Measurements from ENCODE around the gene COMMD3. TPM values are rescaled to one million over a fixed set of nuclear protein-coding genes. Genes with fewer than 3 reads are reported as not detected.

Gene COMMD3
- polyA plus RNA-seq, 4 donors: 79.3 to 101 (median 90.5) TPM

DNA sequence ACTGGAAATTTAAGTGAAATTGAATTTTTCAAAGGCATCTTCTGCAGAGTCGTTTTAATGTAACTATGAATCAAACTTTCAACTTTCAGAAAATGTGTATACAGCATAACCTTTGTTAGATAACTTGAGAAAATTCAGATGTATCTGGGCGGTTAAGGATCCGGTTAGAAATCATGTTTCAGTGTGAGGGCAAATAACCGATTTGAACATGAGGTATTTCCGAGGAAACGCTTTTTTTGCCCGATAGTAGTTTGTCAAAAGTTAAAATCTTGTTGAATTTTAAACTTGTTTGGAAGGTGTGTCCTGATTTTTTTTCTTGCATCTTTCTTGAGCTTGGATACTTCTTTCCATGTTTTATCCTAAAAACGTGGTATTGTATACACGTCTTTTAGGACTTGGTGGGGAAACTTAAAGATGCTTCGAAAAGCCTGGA is 3.4 kb downstream of the COMMD3 start:
- no peak for DNase-seq (ENCODE audit: low read depth in 4 of 4, low spot score in 2 of 4)

DNA sequence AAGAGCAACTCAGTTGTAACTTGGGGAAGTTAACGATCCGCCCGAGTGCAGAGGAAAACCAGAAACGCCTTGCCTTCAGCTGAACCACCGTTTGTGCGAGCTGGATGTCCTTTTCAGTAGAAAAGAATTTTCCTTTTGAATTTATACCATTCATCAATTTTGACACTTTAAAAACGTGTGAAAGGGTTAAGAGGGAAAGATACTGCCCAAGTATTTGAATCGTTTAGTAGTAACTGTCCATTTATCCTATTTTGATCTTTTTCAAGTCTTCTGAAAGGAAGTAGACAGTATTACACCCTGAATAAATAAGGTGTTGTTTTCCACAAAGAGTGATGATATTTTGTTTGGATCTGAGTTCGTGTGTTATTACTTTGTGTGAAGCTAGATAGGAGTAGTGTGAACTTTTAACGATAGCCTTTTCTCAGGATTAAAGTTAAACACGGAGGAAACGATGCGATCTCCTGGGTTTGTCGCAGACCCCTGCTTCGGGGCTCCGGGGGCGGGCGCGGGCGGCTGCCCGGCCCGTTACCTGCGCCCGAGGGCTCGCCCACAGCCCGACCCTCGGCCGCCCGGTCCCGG is 3.9 kb downstream of the COMMD3 start:
- DNase-seq (ENCODE audit: low read depth in 4 of 4, low spot score in 2 of 4): no peak

DNA sequence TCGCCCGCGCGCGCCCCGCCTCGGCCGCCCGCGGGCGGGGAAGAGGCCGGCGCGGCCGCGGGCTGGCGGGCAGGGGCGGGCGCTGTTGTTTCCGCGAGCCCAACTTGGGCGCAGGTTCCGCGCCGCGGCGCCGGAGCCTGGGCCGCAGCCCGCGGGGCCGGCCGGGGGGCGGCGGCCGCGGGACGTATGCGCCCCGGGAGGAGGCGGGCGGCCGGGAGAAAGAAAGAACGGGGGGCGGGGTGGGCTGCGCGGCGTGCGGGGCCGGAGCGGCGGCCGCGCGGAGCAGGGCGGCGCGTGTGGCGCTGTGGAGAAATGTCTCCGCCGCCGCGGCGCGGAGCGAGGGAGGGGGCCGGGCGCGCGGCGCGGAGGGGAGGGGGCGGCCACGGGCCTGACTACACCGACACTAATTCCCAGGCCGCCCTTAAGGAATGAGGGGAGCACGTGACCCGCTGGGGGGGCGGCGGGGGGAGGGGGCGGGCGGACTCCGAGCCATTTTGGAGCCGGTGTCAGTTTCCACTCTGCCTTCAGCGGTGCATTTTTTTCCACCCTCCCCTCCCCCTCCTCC is 4.5 kb downstream of the COMMD3 start, which contains the start of gene BMI1:
Gene BMI1 (plus strand): TSS at position 509 of the 565 bp plus-strand sequence. CDS start 5,351 bp downstream, outside the sequence.
- DNase-seq (ENCODE audit: low read depth in 4 of 4, low spot score in 2 of 4): peak in 1 of 4 donors; percentile 13

DNA sequence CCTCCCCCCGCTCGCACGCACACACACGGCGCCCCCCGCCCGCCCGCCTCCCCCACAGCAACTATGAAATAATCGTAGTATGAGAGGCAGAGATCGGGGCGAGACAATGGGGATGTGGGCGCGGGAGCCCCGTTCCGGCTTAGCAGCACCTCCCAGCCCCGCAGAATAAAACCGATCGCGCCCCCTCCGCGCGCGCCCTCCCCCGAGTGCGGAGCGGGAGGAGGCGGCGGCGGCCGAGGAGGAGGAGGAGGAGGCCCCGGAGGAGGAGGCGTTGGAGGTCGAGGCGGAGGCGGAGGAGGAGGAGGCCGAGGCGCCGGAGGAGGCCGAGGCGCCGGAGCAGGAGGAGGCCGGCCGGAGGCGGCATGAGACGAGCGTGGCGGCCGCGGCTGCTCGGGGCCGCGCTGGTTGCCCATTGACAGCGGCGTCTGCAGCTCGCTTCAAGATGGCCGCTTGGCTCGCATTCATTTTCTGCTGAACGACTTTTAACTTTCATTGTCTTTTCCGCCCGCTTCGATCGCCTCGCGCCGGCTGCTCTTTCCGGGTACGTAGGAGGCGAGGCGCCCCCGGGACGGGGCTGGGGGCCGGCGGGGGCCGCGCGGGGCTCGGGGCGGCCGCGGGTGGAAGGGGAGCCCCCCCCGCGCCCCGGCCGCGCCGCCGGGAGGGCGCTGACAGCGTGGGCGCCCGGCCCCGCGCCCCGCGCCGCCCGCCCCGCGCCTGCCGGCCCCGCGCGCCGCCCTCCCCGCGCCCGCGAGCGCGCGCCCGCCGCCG is 5.2 kb downstream of the COMMD3 start:
- DNase-seq (ENCODE audit: low read depth in 4 of 4, low spot score in 2 of 4): peak in 1 of 4 donors; percentile 45

DNA sequence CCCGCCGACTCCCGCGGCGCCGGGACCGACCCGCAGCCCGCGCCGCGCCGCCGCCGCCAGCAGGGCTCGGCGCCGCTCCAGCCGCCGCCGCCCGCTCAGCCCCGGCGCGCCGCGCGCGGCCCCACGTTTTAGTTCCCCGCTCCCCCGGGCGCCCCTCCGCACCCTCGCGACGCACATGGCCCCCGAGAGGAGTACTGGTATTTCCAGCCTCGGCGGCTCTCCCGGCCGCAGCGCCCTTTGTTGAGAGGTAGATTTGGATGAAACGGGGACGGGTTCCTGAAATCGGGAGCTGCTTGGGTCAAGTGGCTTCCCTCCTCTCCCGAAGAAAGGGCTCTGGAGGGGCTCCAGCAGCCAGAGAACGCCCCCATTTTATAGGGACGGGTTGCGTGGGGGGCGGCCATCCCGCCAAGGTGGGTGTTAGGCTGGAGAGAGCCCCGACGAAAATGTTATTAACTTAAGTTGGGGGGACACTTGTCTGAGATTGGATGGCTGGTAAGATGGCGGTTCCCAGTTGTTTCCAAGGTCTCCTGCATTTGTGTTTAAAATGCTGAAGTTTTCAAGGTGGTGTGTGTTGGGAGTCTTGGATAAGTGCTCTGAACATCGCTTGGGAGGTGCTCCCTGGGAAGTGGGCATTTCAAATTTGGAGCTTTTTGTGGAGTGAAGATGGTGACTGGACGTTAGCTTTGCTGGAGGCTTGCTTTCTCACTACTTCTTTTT is 5.9 kb downstream of the COMMD3 start:
- no peak for DNase-seq (ENCODE audit: low read depth in 4 of 4, low spot score in 2 of 4)

DNA sequence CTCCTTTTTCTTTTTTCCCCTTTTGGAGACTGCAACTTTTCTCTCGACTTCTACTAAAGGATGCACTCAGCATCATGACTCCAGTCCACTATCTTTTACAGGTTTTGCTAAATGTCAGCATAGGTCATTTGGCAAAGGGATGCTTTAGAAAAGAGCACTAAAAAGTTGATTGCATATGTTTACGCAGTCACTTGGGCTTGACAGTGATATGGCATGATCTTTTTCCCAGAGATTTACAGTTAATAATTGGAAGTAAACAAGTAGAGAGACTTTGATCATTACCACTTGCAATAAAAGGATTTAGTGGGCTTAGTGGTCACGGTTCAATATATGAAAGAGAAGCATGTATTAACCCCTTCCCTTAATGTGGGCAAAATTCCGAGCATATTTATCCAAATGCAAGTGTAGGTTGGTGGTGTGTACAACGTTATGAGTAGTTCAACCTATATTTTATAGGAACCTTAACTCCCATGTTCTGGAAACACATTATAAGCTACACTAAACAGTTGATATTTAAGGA is 6.5 kb downstream of the COMMD3 start:
- no peak for DNase-seq (ENCODE audit: low read depth in 4 of 4, low spot score in 2 of 4)

DNA sequence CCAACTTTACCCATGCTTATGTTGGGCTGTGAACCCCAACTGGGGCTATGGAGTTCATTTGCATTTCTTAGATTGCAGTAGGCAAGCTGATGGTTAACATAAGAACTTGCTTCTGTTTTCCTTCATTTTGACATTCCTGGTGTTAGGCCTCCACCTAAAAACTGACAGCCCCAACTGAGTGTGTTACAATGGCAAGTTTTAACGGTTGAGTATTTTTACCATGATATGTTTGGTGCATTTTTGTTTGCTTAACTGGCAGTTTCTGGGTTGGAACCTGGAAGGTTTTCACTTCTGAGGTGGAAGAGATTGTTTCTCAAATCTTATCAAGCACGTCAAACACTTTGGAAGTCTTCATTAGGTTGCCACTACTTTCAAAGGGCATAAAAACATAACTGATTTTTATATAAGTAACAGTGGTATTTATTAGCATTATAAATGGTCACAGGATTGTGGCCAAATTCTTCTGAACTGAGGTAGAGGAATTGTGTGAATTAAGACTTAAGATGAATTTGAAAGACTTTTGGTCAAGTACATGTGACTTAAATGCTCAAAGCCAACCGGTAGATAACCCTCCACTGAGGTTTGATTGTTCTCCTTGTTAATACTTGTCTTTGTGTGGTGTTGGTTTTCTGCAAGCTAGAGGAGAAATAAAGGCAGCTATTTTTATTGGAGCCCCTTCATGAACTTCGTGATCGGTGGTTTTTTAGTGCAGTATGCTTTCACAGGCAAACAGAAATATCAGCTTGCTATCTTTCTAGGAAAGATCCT is 7.5 kb downstream of the COMMD3 start:
- no peak for DNase-seq (ENCODE audit: low read depth in 4 of 4, low spot score in 2 of 4)

DNA sequence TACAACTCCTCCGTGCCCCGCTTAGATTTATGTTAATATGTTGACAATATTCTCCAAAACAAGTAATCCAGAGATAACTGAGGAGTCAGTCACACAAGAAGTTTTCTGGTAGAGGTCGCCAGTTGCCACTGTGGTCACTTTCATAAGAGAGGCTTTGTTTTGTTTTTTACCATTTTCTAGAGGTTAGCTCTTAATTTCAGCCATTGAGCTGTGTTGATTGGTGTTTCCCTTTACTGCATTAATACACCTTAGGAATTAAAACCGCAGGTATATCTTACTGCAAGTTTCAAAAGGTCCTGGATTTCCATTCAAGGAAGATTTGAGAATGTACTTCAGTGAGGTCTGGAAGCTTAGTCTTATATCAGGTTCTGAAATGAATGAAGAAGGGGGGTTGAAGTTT is 8.2 kb downstream of the COMMD3 start:
- DNase-seq (ENCODE audit: low read depth in 4 of 4, low spot score in 2 of 4): no peak

DNA sequence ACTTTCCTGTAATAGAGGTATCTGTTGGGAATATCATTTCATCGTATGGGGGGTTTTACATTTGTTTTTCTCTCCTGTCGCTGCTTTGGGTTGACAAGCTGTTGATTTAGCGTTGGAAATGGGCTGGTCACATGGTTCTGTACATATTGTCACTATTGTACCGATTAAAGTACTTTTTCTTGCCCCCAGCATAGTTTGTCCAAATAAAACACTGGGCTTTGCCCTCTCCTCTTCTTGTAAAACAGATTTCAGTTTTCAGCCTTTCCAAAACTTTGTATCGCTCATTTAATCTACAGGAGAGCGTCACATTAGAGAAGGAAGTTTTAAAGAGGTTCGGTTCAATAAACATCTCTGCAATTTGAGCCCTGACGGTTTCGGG is 8.7 kb downstream of the COMMD3 start:
- no peak for DNase-seq (ENCODE audit: low read depth in 4 of 4, low spot score in 2 of 4)

DNA sequence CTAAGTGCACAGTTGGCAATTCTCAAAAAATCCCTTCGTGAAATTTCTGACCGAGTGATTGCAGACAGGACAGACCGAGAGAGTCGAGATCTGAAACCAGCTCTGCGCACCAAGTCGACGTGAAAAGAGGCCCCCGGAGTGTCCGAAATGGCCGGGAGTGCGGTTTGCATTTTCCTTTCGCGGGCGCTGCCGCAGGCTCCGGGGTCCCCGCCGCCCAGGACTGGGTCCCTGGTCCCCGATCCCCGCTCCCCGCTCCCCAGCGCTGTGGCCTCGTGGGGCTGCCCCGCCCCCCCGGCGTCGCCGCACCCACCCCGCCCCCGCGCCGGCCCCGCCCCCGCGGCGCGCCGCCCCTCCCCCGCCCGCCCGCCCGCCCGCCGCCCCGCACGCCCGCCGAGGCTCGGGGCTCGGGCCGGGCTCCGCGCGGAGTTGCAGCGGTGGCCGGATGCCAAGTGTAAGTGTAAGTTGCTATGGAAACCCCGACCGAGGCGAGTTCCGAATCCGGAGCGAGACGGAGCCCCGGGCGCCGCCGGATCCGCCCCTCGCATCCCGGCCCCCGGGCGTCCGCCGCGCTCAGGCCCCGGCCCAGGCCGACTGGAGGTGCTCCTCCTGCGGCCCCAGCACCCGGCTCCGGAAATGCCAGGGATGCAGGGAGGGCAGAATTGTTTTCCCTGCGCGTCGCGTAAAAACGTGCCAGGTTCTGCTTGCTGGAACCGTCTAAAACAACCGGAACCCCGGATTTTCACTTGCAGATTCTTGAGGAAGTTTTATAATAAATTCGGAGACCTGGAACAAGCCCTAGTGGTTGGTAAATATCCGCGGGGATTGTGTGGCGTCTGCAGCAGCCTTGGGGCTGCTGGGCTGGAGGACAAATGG is 9.3 kb downstream of the COMMD3 start:
- no peak for DNase-seq (ENCODE audit: low read depth in 4 of 4, low spot score in 2 of 4)

DNA sequence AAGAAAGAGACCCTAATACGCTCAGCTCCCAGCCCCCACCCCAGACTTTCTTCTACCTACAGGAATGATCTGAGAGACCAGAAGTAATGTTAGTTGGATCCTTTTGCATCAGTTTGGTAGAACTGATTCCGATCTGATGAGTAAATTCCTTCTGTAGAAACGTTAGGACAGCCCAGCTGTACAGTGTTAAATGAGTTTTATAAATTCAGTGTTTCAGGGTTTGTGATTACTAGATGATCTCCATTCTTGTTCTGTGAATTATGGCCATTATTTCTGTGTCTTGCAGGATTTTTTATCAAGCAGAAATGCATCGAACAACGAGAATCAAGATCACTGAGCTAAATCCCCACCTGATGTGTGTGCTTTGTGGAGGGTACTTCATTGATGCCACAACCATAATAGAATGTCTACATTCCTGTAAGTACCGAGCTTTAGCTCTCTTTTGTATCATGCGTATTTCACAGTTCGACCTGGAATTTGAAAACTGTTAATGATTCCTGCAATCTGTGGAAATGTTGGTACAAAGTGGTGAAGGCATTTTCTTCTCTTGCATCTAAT is 10.0 kb downstream of the COMMD3 start:
- no peak for DNase-seq (ENCODE audit: low read depth in 4 of 4, low spot score in 2 of 4)

DNA sequence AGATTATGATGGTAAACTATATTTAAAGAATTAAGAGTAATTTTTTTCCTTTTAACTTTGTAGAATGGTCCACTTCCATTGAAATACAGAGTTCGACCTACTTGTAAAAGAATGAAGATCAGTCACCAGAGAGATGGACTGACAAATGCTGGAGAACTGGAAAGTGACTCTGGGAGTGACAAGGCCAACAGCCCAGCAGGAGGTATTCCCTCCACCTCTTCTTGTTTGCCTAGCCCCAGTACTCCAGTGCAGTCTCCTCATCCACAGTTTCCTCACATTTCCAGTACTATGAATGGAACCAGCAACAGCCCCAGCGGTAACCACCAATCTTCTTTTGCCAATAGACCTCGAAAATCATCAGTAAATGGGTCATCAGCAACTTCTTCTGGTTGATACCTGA is 13.0 kb downstream of the COMMD3 start:
- no peak for DNase-seq (ENCODE audit: low read depth in 4 of 4, low spot score in 2 of 4)

DNA sequence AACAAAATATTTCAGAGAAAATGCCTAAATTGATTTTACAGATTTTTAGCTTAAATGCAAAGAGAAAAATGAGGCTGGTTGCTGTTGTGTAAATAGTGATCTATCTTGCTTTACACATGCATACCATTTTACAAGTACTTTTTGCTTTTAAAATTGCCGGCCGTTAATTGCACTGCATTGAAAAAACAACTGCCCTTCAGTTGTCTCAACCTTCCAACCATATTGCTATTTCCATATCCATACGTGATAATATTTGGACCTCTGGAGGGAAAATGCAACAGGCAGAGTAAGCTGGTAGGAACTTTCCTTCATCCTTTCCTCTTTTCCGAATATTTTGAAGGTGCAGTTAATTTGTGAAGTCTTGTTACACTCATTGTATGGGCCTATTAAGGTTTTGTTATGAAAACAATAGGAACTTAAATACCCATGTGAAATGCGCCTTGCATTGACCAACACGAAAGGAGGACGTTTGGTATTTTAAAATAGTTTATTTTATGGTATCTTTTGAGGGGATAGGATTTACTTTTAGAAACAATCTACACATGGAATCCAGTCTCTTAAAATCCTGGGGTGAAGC is 16.0 kb downstream of the COMMD3 start:
- DNase-seq (ENCODE audit: low read depth in 4 of 4, low spot score in 2 of 4): no peak

DNA sequence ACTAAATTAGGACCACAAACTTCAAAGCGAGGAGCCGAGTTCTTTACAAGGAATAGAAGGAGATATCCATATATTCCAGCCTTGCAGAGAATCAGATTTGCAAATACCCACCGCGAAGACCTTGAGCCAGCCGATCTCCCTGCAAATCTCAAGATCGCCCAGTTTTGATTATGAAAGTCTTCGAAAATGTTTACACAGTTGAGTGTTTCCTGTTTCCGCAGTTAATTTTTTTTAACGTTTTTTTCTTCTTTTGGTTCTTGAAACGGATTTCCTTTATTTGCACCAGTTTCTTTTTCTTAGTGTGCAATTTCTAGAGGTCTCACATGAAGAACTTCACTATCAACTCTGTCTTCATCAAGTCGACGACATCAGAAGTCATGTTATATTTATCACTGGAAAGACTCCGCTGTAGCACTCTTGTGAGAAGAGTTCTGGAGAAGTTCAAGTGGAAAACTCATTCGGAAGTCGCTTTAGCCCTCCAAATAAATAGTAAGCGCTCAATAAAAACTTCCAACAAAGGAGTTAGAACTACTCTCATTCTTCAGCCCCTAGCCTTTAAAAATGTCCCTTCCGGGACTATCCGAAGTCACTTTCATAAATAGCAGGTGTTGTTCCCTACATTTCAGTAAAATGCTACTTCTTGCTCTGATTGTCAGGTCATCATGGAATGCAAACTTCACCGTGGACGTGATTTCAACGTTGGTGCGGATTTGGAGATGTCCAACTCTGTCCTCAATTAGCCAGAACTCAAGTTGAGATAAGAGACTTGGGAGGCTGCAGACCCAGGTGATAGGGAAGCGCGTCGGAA is 17.2 kb downstream of the COMMD3 start:
- DNase-seq (ENCODE audit: low read depth in 4 of 4, low spot score in 2 of 4): no peak

DNA sequence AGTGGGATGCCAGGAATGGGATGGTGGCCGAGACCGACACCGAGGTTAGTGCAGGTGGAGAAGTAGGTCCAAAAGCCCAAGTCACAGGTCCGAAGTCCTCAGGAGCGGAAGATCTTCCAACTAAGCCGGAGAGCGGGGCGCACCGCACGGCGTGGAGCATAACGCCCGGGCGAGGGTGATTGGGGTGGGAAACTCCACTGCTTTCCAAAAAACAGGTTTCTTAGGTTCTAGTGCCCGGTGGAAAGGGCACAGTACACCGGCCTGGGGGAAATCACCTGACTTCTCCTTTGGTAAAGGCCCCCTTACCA is 17.7 kb downstream of the COMMD3 start:
- no peak for DNase-seq (ENCODE audit: low read depth in 4 of 4, low spot score in 2 of 4)

DNA sequence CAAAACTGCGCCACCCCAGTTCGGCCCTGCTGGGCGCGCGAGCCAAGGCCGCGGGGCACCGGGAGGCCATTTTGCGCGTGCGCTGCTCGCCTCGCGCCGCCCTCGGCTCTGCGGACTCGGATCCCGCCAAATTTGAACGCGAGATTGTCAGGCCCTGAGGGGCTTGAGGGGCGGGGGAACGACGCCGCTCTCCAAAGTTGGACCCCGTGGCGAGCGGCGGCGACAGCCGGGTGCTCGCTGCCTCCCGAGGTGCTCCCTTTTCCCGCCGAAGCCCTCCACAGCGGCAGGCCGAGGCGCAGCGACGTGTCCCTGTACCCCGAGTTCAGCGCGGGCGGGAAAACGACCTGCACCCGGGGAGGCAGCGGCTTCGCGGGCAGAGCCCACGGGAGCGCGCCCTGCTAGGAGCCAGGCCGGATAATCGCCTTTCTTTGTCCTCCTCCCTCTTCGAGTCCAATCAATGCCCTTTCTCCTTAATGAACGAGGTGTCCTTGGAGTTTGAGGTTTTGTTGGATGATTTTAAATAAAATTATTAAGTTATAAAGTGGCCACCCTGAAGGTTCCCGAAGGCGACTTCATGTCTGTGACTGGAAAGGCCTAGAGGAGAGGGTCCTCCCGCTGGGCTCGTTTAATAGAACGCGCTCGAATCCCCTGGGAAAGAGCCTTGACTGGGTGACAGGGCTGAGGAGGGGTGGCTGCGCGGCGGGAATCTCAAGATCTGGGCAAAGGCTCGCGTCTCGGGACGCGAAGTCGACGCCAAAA is 18.4 kb downstream of the COMMD3 start:
- DNase-seq (ENCODE audit: low read depth in 4 of 4, low spot score in 2 of 4): no peak

DNA sequence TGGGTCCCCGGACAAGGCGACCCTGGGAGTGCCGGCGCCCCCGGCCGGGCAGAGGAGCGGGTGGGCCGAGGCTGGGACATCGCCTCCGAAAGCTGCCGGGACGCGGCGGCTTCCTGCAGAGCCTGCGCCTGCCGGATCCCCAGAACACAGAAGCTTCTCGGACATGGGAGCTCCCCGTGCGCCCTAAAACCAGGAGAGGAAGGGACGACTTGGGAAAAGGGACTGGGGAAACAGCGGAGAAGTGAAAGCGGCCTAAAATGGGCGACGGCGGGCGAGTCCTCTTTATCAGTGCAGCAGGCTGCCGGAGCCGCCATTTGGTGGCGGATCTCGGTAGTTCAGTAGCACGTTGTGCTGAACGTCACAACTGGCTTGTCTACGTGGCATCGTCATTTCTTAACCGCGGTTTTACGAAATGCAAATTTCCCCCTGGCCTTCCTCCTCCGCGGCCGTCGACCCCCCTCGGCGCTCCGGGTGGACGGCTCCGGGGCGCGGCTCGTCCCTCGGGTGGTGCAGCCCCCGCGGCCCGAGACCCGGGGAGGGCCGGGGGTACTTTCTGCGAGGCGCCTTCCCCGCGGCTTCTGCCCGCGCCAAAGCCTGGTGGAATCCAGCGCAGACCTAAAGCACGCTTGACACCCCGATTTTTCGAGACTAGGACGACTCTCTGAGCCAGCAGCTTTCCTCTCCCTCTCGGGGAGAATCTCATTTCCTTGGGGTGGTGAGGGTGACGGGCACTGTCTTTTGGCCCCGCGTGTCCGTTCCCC is 19.2 kb downstream of the COMMD3 start:
- no peak for DNase-seq (ENCODE audit: low read depth in 4 of 4, low spot score in 2 of 4)
